HepG2 (cell line): Measurements from ENCODE around the gene ITPR1. TPM values are rescaled to one million over a fixed set of nuclear protein-coding genes. Genes with fewer than 3 reads are reported as not detected.

Experiments used
- AKAP8 ChIP-seq: sonication (generic); formaldehyde crosslinking; IDR thresholded peaks from 2 replicates; pipeline ENCODE4 v1.5.1; 2020; ENCODE audit warnings: mild to moderate bottlenecking, missing genetic modification reagents
- BRCA1 ChIP-seq: sonication (generic); formaldehyde crosslinking; IDR thresholded peaks from 2 replicates; pipeline ENCODE4 v1.4.0; 2020; ENCODE audit warnings: missing genetic modification reagents
- CCDC6 ChIP-seq: sonication (generic); formaldehyde crosslinking; IDR thresholded peaks from 2 replicates; pipeline ENCODE4 v1.8.1; 2022; ENCODE audit warnings: mild to moderate bottlenecking, missing genetic modification reagents, moderate library complexity
- FOXJ3 ChIP-seq: sonication (generic); formaldehyde crosslinking; IDR thresholded peaks from 2 replicates; pipeline ENCODE4 v1.4.0; 2020; ENCODE audit warnings: missing genetic modification reagents, mild to moderate bottlenecking, borderline replicate concordance
- GZF1 ChIP-seq: sonication (generic); formaldehyde crosslinking; IDR thresholded peaks from 2 replicates; pipeline ENCODE4 v1.5.1; 2020; ENCODE audit warnings: mild to moderate bottlenecking, missing genetic modification reagents
- MBD4 ChIP-seq: IDR thresholded peaks from 2 replicates; pipeline ENCODE4 v1.6.1; 2012; ENCODE audit warnings: low read length, inconsistent platforms, borderline replicate concordance
- NFE2L1 ChIP-seq: sonication (generic); formaldehyde crosslinking; IDR thresholded peaks from 2 replicates; pipeline ENCODE4 v1.4.0; 2020; ENCODE audit warnings: missing genetic modification reagents, mild to moderate bottlenecking, borderline replicate concordance
- POLR2AphosphoS5 ChIP-seq: IDR thresholded peaks from 2 replicates; pipeline ENCODE4 v1.6.1; 2012; ENCODE audit warnings: low read depth, low read length
- RARA ChIP-seq: IDR thresholded peaks from 2 replicates; pipeline ENCODE4 v1.6.1; 2016; ENCODE audit warnings: missing genetic modification reagents, missing compliant biosample characterization
- SSRP1 ChIP-seq: IDR thresholded peaks from 2 replicates; pipeline ENCODE4 v1.6.1; 2016; ENCODE audit warnings: control low read depth
- STAT5B ChIP-seq: sonication (generic); formaldehyde crosslinking; IDR thresholded peaks from 2 replicates; pipeline ENCODE4 v1.4.0; 2020; ENCODE audit warnings: missing genetic modification reagents
- TBX2 ChIP-seq: sonication (generic); formaldehyde crosslinking; IDR thresholded peaks from 2 replicates; pipeline ENCODE4 v1.5.0; 2020; ENCODE audit warnings: missing genetic modification reagents, mild to moderate bottlenecking, borderline replicate concordance
- ZFX ChIP-seq: sonication (generic); formaldehyde crosslinking; IDR thresholded peaks from 2 replicates; pipeline ENCODE4 v1.4.0; 2020; ENCODE audit warnings: mild to moderate bottlenecking, low read depth, missing genetic modification reagents, moderate library complexity
- ZNF180 ChIP-seq: sonication (generic); formaldehyde crosslinking; IDR thresholded peaks from 2 replicates; pipeline ENCODE4 v1.4.0; 2020; ENCODE audit warnings: low read depth, missing genetic modification reagents, borderline replicate concordance
- ZNF674 ChIP-seq: sonication (generic); formaldehyde crosslinking; IDR thresholded peaks from 2 replicates; pipeline ENCODE4 v1.5.0; 2020; ENCODE audit warnings: low read depth, mild to moderate bottlenecking, missing genetic modification reagents
- polyA plus RNA-seq, 8 experiments: library from polyadenylated mRNA; depleted of rRNA in 3 of 8; stranded (reverse) in 7 of 8; unstranded in 1 of 8; fragments of >200 nt; fragmentation: Illumina TruSeq in 4 of 8; extraction: Trizol in 4 of 8; gene quantifications; 2 replicates each; pipeline versions ENCODE4 v1.2.1 to v1.2.3, GENCODE V29; 2011 to 2016; ENCODE audit warnings: low read depth in 4 of 8, missing spikeins in 1 of 8, mixed read lengths in 1 of 8; ENCODE audit not compliant: insufficient read depth in 1 of 8
- total RNA-seq, 5 experiments: library from RNA; depleted of rRNA; stranded (reverse); fragments of >200 nt; fragmentation: Illumina TruSeq; extraction: Trizol; gene quantifications; 2 replicates each; pipeline ENCODE4 v1.2.3, GENCODE V29; 2016; ENCODE audit warnings: low read depth in 1 of 5
- TF ChIP-seq, protein P1 (sequence below): sonication (generic); formaldehyde crosslinking; IDR thresholded peaks from 2 replicates; pipeline ENCODE4 v1.4.0; 2020; ENCODE audit warnings: missing genetic modification reagents, borderline replicate concordance
- TF ChIP-seq, protein P2 (sequence below): sonication (generic); formaldehyde crosslinking; IDR thresholded peaks from 2 replicates; pipeline ENCODE4 v1.9.0; 2021; ENCODE audit warnings: missing genetic modification reagents, borderline replicate concordance
- TF ChIP-seq, protein P3 (sequence below): sonication (generic); formaldehyde crosslinking; IDR thresholded peaks from 2 replicates; pipeline ENCODE4 v1.4.0; 2020; ENCODE audit warnings: missing genetic modification reagents
- TF ChIP-seq, protein P4 (sequence below): sonication (generic); formaldehyde crosslinking; IDR thresholded peaks from 2 replicates; pipeline ENCODE4 v1.4.0; 2020; ENCODE audit warnings: mild to moderate bottlenecking, missing genetic modification reagents
- TF ChIP-seq, protein P5 (sequence below): sonication (generic); formaldehyde crosslinking; IDR thresholded peaks from 2 replicates; pipeline ENCODE4 v1.5.0; 2020; ENCODE audit warnings: missing genetic modification reagents

ITPR1 gene
- total and polyA plus RNA-seq, 2 of the 13 experiments (the other 11 are each of a cell fraction or from before 2014, with no cell fraction given): 10.0 to 11.4 TPM

DNA sequence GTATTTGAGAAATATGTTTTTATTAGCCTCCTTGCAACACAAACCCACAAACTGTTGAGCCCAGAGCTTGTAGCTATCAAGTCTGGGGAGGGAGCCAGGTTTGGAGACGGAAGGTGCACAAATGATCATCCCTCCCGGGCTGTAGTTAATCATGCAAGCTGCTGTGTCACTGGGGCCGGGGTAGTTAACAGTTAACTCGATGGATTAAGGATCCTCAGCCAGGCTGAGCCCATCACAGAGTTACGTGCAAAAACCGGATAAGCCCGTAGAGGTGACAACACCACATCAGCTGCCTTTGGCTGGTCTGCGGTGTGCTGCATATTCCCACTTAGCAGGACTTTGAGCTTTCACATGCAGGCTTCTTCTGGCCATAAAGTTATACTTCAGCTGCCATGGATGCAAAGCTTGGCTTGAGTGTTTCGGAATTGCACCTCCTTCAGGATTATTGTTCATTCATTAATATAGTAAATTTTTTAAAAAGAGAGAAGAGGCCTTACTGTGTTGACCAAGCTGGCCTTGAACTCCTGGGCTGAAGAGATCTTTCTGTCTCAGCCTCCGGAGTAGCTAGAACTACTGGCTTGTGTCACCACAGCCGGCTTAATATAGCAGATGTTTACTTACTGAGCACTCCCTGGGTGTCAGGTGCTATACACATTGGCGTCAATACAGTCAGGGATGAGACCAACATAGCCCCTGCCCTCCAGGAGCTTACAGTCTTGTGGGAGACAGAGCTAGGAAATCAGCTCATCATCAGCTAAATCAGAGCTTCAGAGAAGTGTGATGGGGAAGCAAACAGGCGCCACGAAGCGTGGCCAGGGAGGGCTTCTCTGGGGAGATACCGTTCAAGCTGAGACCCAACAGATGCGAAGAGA is 259.3 kb downstream of the ITPR1 start (continued):
- TF ChIP-seq ZNF674 (CRISPR knock-in tag) (no peak), BRCA1 (0 out of 2 replicates have a peak, but pooled peaks have one; percentile 66), MBD4 (no peak), GZF1 (0 out of 2 replicates have a peak, but pooled peaks have one; percentile 53), CCDC6 (CRISPR knock-in tag) (no peak), ZFX (peak; percentile 53; the same call in 1 of the 2 replicates), STAT5B (CRISPR knock-in tag) (no peak), TBX2 (CRISPR knock-in tag) (peak; percentile 95), FOXJ3 (CRISPR knock-in tag) (peak; percentile 75; the same call in 1 of the 2 replicates), NFE2L1 (CRISPR knock-in tag) (no peak), RARA (CRISPR knock-in tag) (peak; percentile 46), SSRP1 (CRISPR knock-in tag) (0 out of 2 replicates have a peak, but pooled peaks have one; percentile 26), ZNF180 (no peak), POLR2AphosphoS5 (no peak; the same call in 1 of the 2 replicates), AKAP8 (CRISPR knock-in tag) (no peak)
- TF ChIP-seq, protein P1, sequence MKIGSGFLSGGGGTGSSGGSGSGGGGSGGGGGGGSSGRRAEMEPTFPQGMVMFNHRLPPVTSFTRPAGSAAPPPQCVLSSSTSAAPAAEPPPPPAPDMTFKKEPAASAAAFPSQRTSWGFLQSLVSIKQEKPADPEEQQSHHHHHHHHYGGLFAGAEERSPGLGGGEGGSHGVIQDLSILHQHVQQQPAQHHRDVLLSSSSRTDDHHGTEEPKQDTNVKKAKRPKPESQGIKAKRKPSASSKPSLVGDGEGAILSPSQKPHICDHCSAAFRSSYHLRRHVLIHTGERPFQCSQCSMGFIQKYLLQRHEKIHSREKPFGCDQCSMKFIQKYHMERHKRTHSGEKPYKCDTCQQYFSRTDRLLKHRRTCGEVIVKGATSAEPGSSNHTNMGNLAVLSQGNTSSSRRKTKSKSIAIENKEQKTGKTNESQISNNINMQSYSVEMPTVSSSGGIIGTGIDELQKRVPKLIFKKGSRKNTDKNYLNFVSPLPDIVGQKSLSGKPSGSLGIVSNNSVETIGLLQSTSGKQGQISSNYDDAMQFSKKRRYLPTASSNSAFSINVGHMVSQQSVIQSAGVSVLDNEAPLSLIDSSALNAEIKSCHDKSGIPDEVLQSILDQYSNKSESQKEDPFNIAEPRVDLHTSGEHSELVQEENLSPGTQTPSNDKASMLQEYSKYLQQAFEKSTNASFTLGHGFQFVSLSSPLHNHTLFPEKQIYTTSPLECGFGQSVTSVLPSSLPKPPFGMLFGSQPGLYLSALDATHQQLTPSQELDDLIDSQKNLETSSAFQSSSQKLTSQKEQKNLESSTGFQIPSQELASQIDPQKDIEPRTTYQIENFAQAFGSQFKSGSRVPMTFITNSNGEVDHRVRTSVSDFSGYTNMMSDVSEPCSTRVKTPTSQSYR (CRISPR knock-in tag): no peak; the same call in 1 of the 2 replicates
- TF ChIP-seq, protein P2, sequence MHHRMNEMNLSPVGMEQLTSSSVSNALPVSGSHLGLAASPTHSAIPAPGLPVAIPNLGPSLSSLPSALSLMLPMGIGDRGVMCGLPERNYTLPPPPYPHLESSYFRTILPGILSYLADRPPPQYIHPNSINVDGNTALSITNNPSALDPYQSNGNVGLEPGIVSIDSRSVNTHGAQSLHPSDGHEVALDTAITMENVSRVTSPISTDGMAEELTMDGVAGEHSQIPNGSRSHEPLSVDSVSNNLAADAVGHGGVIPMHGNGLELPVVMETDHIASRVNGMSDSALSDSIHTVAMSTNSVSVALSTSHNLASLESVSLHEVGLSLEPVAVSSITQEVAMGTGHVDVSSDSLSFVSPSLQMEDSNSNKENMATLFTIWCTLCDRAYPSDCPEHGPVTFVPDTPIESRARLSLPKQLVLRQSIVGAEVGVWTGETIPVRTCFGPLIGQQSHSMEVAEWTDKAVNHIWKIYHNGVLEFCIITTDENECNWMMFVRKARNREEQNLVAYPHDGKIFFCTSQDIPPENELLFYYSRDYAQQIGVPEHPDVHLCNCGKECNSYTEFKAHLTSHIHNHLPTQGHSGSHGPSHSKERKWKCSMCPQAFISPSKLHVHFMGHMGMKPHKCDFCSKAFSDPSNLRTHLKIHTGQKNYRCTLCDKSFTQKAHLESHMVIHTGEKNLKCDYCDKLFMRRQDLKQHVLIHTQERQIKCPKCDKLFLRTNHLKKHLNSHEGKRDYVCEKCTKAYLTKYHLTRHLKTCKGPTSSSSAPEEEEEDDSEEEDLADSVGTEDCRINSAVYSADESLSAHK (CRISPR knock-in tag): no peak
- TF ChIP-seq, protein P3, sequence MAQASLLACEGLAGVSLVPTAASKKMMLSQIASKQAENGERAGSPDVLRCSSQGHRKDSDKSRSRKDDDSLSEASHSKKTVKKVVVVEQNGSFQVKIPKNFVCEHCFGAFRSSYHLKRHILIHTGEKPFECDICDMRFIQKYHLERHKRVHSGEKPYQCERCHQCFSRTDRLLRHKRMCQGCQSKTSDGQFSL (CRISPR knock-in tag): no peak
- TF ChIP-seq, protein P4, sequence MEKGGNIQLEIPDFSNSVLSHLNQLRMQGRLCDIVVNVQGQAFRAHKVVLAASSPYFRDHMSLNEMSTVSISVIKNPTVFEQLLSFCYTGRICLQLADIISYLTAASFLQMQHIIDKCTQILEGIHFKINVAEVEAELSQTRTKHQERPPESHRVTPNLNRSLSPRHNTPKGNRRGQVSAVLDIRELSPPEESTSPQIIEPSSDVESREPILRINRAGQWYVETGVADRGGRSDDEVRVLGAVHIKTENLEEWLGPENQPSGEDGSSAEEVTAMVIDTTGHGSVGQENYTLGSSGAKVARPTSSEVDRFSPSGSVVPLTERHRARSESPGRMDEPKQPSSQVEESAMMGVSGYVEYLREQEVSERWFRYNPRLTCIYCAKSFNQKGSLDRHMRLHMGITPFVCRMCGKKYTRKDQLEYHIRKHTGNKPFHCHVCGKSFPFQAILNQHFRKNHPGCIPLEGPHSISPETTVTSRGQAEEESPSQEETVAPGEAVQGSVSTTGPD (CRISPR knock-in tag): no peak; the same call in 1 of the 2 replicates
- TF ChIP-seq, protein P5, sequence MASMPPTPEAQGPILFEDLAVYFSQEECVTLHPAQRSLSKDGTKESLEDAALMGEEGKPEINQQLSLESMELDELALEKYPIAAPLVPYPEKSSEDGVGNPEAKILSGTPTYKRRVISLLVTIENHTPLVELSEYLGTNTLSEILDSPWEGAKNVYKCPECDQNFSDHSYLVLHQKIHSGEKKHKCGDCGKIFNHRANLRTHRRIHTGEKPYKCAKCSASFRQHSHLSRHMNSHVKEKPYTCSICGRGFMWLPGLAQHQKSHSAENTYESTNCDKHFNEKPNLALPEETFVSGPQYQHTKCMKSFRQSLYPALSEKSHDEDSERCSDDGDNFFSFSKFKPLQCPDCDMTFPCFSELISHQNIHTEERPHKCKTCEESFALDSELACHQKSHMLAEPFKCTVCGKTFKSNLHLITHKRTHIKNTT: no peak
